NCI-H460 (cell line): ENCODE data around the gene DMXL1. TPM values are rescaled to one million over a fixed set of nuclear protein-coding genes. Genes with fewer than 3 reads are reported as not detected.
"Not testable (repeated sequence)": the region's sequence is repeated elsewhere in the genome, so short reads cannot be mapped to it uniquely, and the experiment has no call there.

ENCODE experiments used
- DNase-seq: peaks from one replicate; pipeline ENCODE4 v3.0.0-alpha.2; 2016; ENCODE audit warnings: low read depth; ENCODE audit errors: extremely low read depth
- total RNA-seq: library from RNA; depleted of rRNA; stranded (reverse); fragments of >200 nt; shearing (Covaris generic); gene quantifications from 2 replicates; pipeline ENCODE4 v1.2.3, GENCODE V29; 2014

DMXL1 gene
- total RNA-seq, 1 experiment from 2014 or later, result 26.5 TPM

GRCh38 chr5:119059740-119060255 lies 11.1 kb upstream of the DMXL1 start:
- no peak for DNase-seq

- no peak for DNase-seq
Observed at GRCh38 chr5:119063579-119064379, 7.1 kb upstream of the DMXL1 start.

DNA sequence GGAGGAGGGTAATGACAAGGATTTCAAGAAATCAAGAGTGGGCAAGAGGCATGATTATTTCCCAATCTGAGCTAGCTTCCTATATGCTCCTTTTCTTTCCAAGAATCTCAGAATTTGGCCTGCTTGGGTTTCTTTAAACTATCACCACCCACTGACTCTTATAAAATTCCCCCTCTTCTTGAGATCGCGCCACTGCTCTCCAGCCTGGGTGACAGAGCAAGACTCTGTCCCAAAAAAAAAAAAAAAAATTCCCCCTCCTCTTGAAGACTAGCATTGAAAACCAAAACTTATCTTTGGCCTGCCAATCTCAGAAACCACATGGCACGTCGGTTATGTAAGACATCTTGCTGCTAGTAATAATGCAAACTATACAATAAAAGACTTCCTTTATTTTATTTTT lies 3.4 kb upstream of the DMXL1 start:
- no peak for DNase-seq

DNA sequence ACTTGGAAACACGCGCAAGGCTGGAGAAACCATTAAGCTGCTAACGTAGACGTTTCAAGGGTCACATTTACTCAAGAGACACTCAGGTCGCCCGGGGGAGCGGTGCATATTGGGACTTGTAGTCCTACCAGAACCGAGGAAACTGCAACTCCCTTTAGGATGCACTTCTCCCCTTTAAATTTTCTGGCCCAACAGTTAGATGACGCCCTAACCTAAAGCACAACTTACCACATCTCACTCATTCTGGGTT lies 384 bp upstream of the DMXL1 start:
- no peak for DNase-seq

- DNase-seq, result no peak
Observed at GRCh38 chr5:119071561-119071995, 691 bp downstream of the DMXL1 start.

- DNase-seq, result no peak
Observed at GRCh38 chr5:119072496-119072895, 1.6 kb downstream of the DMXL1 start.

- not testable (repeated sequence) for DNase-seq
Observed at GRCh38 chr5:119073746-119074337, 3.0 kb downstream of the DMXL1 start.

- DNase-seq, result no peak
Observed at GRCh38 chr5:119074419-119074818, 3.5 kb downstream of the DMXL1 start.

GRCh38 chr5:119075269-119075668 lies 4.4 kb downstream of the DMXL1 start:
- DNase-seq, result not testable (repeated sequence)

- no peak for DNase-seq
Observed at GRCh38 chr5:119076080-119076479, 5.2 kb downstream of the DMXL1 start.

DNA sequence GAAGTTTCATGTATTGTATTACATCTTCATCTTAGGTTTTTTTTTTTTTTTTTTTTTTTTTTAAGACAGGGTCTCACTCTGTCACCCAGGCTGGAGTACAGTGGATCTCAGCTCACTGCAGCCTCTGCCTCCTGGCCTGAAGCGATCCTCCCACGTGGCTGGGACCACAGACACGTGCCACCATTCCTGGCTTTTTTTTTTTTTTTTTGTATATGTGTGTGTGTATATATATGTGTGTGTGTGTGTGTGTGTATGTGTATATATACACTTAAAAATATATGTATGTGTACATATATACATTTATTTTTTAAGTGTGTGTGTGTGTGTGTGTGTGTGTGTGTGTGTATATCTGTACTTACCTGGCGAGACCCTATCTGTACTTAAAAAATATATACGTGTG lies 6.6 kb downstream of the DMXL1 start:
- DNase-seq, result no peak

GRCh38 chr5:119078071-119078846 lies 7.4 kb downstream of the DMXL1 start:
- DNase-seq, result no peak

DNA sequence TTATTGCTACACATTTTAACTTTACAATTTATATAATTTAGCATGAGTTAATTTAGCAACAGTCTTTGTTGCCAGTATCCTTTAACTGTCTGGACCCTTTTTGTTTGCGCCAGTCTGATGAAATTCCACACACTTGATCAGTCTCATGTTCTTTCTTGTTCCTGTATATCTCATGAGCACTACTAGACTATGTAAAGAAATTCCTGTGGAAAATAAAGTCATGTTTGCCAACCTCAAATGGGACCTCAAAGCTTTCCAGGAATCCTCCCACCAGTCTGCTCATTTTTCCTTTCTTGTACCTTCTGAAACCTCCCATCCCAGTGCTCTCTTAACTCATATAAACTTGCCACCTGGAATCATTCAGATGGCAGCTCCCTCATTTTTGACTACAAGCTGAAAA lies 8.0 kb downstream of the DMXL1 start:
- no peak for DNase-seq

DNA sequence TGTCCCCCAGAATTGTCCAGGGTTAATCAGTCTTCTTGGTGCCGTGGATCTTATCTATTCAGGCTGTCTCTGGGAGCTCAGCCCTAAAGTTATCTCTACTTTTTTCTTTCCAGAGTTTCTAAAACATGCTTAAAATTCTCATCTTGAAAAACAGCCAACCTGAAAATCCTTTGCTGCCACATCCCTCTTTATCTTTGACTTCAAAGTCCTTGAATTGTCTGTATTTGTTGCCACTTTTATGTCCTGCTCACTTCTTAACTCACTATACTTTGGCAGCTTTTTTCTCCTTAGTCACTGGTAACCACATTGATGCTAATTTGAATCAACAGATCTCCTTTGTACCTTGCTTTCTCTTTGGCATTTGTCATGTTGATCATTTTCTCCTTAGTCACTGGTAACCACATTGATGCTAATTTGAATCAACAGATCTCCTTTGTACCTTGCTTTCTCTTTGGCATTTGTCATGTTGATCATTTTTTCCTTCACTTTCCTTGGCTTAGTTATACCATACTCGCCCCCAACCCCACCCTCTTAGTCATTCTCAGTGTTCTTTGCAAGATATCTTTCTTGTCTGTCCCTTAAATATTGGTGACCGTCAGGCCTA lies 8.5 kb downstream of the DMXL1 start:
- DNase-seq, result no peak

- DNase-seq, result no peak
Observed at GRCh38 chr5:119080936-119081335, 10.0 kb downstream of the DMXL1 start.

DNA sequence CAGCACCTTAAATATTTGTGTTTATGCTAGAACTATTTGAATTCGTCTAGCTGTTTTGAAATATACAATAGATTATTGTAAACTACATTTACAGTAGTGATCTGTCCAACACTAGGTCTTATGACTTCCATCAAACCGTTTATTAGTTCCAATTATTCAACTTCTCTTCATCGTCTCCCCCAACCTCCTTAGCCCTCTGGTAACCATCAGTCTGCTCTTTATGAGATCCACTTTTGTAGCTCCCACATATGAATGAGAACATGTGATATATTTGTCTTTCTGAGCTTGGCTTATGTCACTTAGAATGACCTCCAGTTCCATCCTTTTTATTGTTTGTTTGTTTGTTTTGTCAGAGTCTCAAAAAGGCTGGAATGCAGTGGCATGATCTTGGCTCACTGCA lies 11.8 kb downstream of the DMXL1 start:
- no peak for DNase-seq

- DNase-seq, result no peak
Observed at GRCh38 chr5:119083679-119084078, 12.8 kb downstream of the DMXL1 start.

- no peak for DNase-seq
Observed at GRCh38 chr5:119088438-119088837, 17.6 kb downstream of the DMXL1 start.

DNA sequence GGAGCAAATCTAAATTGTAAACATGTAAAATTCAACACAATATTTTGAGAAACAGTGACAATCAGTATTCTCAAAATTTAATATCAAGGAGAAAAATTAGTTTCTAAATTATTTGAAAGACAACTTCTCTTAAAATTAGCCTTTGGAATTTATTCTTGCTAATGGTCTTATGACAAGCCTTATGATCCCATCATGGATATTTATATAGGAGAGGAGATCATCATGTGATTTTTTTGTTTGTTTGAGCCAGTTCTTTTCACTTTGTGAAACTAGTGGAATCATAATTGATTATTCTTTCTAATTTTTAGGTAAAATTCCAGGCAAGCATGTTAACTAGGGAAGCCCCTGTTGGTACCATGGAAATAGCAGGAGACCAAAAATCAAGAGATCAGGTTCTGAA lies 24.7 kb downstream of the DMXL1 start:
- no peak for DNase-seq

DNA sequence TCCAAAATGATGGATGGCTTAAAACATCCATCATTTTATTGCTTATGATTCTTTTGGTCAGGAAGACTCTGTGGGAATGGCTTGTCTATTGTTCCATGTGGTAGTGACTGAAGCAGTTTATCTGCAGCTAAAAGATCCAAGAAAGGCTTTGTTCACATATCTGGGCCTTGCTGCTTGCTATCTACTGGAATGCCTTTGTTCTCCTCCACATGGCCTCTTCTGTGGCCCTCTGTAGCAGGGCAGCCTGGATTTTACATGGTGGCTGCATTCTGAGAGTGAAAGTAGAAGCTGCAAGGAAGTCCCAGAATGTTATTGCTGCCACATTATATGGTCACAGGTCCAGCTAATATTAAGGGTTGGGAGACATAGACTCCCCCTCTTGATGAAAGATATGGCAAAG lies 35.1 kb downstream of the DMXL1 start:
- no peak for DNase-seq

DNA sequence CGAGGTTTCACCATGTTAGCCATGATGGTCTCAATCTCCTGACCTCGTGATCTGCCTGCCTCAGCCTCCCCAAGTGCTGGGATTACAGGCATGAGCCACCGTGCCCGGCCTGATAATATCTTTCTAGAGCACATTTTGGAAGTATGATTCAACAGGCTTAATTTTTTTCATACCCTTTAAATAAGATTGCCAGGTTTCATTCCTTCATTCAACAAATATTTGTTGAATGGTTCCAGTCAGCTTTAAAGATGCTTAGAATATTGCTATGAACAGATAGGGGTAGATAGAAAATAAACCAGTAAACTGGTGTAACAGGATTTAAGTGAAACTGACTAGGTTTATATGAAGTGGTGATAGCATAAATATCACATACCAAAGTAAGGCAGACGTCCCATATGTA lies 41.3 kb downstream of the DMXL1 start:
- no peak for DNase-seq
